GM18868 (cell line): ENCODE results near the gene RXFP2.
A peak's percentile ranks its signal among the peaks of the same experiment; 100 is the strongest.

Experiments used
- ATAC-seq: cut with Tn5 transposase; IDR thresholded peaks from one replicate; pipeline ENCODE4 v1.9.1; 2021; ENCODE audit warnings: mild to moderate bottlenecking, moderate library complexity; ENCODE audit not compliant: unreplicated experiment

RXFP2 gene

DNA sequence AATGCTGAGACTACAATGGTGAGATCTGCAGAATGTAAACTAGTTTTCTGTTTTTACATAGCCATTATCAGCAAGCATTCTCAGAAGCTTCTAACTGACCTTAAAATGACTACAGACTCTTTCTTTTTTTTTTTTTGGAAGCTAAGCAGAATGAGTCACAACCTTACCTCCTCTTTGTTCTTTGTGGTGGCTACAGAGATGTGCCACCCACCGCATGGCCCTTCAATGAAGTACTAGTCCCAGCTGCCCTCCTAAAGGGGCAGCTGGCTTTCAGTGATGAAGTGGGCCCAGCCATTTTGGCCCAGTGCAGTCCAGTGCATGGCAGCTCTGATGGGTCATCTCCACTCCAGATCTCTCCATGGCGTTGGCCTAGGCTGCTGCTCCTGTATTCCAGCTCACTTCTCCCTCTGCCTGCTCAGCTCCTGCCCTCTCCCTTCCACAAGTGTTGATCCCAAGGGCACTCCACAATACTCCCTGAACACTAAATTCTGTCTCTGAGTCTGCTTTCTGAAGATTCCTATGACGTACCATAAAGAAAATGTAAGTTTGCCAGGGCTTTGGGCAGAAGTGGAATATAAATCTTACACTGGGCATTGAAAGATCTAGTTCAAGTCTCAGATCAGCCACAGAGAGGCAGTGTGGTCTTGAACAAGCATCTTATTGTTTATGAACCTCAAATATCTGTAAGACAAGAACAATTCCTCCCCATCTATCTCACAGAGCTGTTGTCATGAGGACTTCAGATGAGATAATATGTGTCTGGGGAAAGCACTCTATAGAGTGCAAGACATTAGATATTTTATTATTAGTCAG lies 85.6 kb downstream of the RXFP2 start:
- peak; percentile 67 for ATAC-seq

- no peak for ATAC-seq
Observed at GRCh38 chr13:31826521-31826920, 87.2 kb downstream of the RXFP2 start.

GRCh38 chr13:31827707-31828106 lies 88.4 kb downstream of the RXFP2 start:
- ATAC-seq = peak; percentile 49

DNA sequence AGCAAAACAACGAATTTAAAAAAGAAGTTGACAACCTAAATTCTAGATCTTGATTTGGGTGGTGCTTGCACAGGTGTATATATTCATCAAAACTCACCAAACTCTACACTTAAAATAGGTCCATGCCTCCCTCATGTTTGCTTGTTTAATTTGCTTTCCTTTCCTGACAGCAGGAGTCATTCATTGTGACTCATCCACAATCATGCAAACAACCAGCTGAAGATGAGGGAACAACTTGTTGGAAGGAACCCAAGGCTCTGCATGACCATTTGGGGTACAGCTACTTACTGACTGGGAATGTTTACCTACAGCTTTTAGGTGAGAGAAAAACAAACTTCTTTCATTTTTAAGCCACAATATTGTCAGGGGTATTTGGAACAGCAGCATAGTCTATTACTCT lies 96.6 kb downstream of the RXFP2 start:
- ATAC-seq = no peak

GRCh38 chr13:31843044-31843443 lies 103.7 kb downstream of the RXFP2 start:
- no peak for ATAC-seq

DNA sequence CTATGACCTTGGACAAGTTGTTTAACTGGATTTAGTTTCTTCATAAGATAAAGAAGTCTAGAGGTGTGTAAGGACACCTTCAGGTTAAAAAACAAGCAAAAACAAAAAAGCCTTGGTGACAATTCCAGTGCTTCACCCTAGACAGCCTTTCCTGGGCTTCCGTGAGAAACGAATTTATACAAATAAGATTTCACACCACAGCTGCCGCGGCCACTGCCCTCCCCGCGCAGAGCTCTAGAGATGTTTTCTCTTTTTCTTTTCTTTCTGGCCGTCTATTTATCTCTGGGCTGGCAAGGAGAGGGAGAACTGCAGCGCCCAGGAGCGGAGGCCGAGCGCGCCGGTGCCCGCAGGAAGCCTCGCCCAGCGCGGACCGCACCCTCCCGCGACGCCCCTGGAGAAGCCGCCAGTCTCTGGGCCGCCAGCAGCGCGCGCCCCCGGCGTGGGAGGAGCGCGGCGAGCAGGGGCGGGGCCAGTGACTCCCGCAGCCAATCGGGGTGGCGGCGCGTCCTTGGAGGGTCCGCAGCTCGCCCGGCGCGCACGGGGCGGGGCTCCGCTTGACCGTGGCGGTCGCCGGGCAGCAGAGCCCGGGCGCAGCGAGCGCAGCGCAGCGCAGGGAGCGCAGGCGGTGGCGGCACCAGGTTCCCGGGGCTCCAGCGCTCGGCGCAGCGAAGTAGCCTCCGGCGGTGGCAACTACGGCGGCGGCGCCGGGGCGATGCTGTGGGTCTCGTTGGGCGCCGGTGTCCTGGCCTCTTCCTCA lies 107.0 kb downstream of the RXFP2 start:
- ATAC-seq = peak; percentile 98

- ATAC-seq = peak; percentile 7
Observed at GRCh38 chr13:31846961-31847752, 107.8 kb downstream of the RXFP2 start.

DNA sequence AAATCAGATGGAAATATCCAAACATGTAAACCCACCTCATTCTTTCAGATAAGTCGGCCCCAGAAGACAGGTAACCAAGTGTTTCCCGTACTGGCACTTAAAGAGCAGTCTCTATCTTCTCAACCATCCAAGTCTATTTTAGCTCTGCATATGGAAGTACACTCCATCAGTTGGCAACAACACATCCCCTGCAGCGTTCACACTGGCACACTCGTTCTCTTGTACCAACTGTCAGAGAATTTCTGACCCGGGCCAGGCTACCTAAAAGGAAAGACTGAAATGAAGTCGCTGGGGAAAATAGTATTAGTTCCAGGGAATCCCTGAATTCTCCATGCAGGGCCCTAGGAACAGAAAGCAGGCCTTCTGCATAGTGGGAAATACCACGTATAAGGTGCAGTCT lies 109.3 kb downstream of the RXFP2 start:
- no peak for ATAC-seq

DNA sequence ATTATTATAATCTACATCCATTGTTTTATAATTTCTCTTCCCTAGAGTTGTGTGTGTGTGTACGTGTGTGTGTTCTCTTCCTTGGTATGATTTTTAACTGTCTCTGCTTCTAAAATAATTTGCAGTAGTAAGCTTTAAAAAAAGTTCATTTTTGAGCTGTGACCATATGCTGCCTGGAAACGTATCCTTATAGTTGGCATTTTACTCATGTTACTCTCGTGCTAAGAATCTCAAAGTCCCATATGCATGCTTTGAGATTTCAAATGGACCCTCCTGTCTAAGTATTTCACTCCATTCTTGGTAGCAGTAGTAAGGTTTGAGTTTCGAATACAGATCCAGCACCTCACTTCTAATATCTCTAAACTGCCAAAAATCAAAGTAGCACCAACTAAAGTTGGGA lies 109.9 kb downstream of the RXFP2 start:
- no peak for ATAC-seq

- ATAC-seq = no peak
Observed at GRCh38 chr13:31850041-31850555, 110.8 kb downstream of the RXFP2 start.

- ATAC-seq = no peak
Observed at GRCh38 chr13:31851216-31851615, 111.9 kb downstream of the RXFP2 start.
